HCT116 (cell line): ENCODE measurements around the gene ABHD12. TPM values are rescaled to one million over a fixed set of nuclear protein-coding genes. Genes with fewer than 3 reads are reported as not detected.

Source experiments
- ATAC-seq: fragments of 200-7000 bp; cut with Tn5 transposase; 2 replicates; pipeline ENCODE4 v1.9.1; 2020; ENCODE audit warnings: mild to moderate bottlenecking, moderate library complexity
- BruUV-seq: library from RNA; stranded (reverse); fragments of 400-500 nt; replicated peaks from 2 replicates; lab custom pipeline; 2021; lab: Mats Ljungman, UMichigan
- CTCF ChIA-PET: fragments of 300-600 bp; sonication (Branson Sonifier 250); formaldehyde crosslinking; loops from one replicate; lab custom pipeline; 2021; ENCODE audit warnings: antibody characterized with exemption; lab: Charles Lee
- POLR2A ChIA-PET: fragments of 300-600, 350-600 bp; sonication (Branson Sonifier 250); formaldehyde crosslinking; loops from one replicate; lab custom pipeline; 2021; ENCODE audit warnings: antibody characterized with exemption; lab: Charles Lee
- RAD21 ChIA-PET, 2 experiments: fragments of 300-600 bp; sonication (Branson Sonifier 250); formaldehyde crosslinking; loops; one replicate each; lab custom pipeline; 2023; ENCODE audit warnings: low total read pairs in 2 of 2; ENCODE audit not compliant: uncharacterized antibody in 2 of 2, unreplicated experiment in 2 of 2, low non-redundant PET in 1 of 2; lab: Charles Lee
- DNase-seq: peaks from one replicate; pipeline ENCODE4 v3.0.0-alpha.2; 2010; ENCODE audit warnings: low read depth, low spot score
- H2AFZ ChIP-seq: fragments of 200-600 bp; shearing (Covaris generic), sonication (generic); 2 replicates; pipeline ENCODE4 v1.6.1; 2017; ENCODE audit warnings: low read depth, mixed run types, mixed read lengths, antibody characterized with exemption, low read length; ENCODE audit not compliant: poor library complexity, severe bottlenecking
- H3K27ac ChIP-seq: 2 replicates; pipeline ENCODE4 v1.5.1; 2012; ENCODE audit warnings: low read depth, low read length
- H3K27me3 ChIP-seq: fragments of 200-600 bp; sonication (generic); 2 replicates; pipeline ENCODE4 v1.6.1; 2016; ENCODE audit warnings: mixed run types, low read length, mixed read lengths; ENCODE audit not compliant: insufficient read depth
- H3K36me3 ChIP-seq, 2 experiments: fragments of 200-500 bp in 1 of 2; fragments of 200-600 bp in 1 of 2; sonication (Bioruptor generic) in 1 of 2; sonication (generic) in 1 of 2; 2 replicates each; pipeline versions ENCODE4 v1.5.1 to v1.6.1; 2014 to 2016; ENCODE audit warnings: low read length in 2 of 2, inconsistent platforms in 1 of 2, mixed read lengths in 1 of 2, mixed run types in 1 of 2; ENCODE audit not compliant: insufficient read depth in 2 of 2, control insufficient read depth in 1 of 2
- H3K4me1 ChIP-seq, 2 experiments: fragments of 200-600 bp in 1 of 2; sonication (generic) in 1 of 2; 2 replicates each; pipeline versions ENCODE4 v1.5.1 to v1.6.1; 2012 to 2017; ENCODE audit warnings: low read length in 2 of 2, inconsistent platforms in 1 of 2, mild to moderate bottlenecking in 1 of 2, mixed read lengths in 1 of 2, mixed run types in 1 of 2, moderate library complexity in 1 of 2; ENCODE audit not compliant: insufficient read depth in 2 of 2, control insufficient read depth in 1 of 2
- H3K4me2 ChIP-seq: fragments of 200-600 bp; sonication (generic); 2 replicates; pipeline ENCODE4 v1.6.1; 2017; ENCODE audit warnings: mixed run types, low read length, mixed read lengths
- H3K4me3 ChIP-seq, 2 experiments: fragments of 200-600 bp in 1 of 2; sonication (generic) in 1 of 2; replicated peaks in 1 of 2; 2 replicates each; pipeline ENCODE4 v1.5.1; 2011 to 2016; ENCODE audit warnings: low read length in 2 of 2, control low read depth in 1 of 2, low read depth in 1 of 2, mild to moderate bottlenecking in 1 of 2, mixed read lengths in 1 of 2, mixed run types in 1 of 2
- H3K79me2 ChIP-seq: fragments of 200-600 bp; sonication (generic); 2 replicates; pipeline ENCODE4 v1.6.1; 2017; ENCODE audit warnings: mild to moderate bottlenecking, mixed run types, low read length, moderate library complexity, mixed read lengths; ENCODE audit not compliant: insufficient read depth
- H3K9ac ChIP-seq: fragments of 200-600 bp; sonication (generic); 2 replicates; pipeline ENCODE4 v1.6.1; 2016; ENCODE audit warnings: low read length, mixed read lengths
- H3K9me2 ChIP-seq: fragments of 200-600 bp; sonication (generic), shearing (Covaris generic); 2 replicates; pipeline ENCODE4 v1.6.1; 2017; ENCODE audit warnings: mixed run types, mild to moderate bottlenecking, moderate library complexity; ENCODE audit not compliant: insufficient read depth
- H3K9me3 ChIP-seq, 2 experiments: fragments of 200-500 bp in 1 of 2; fragments of 200-600 bp in 1 of 2; sonication (Bioruptor generic) in 1 of 2; sonication (generic) in 1 of 2; 2 replicates each; pipeline ENCODE4 v1.6.1; 2014 to 2017; ENCODE audit warnings: low read length in 2 of 2, mixed read lengths in 2 of 2, inconsistent platforms in 1 of 2, low read depth in 1 of 2, mild to moderate bottlenecking in 1 of 2, mixed run types in 1 of 2, moderate library complexity in 1 of 2; ENCODE audit not compliant: control insufficient read depth in 1 of 2, insufficient read depth in 1 of 2
- H4K20me1 ChIP-seq: fragments of 200-600 bp; sonication (generic), shearing (Covaris generic); 2 replicates; pipeline ENCODE4 v1.6.1; 2017; ENCODE audit warnings: mixed run types, mild to moderate bottlenecking, moderate library complexity; ENCODE audit not compliant: insufficient read depth
- CBX3 ChIP-seq: IDR thresholded peaks from 2 replicates; pipeline ENCODE4 v1.6.1; 2012; ENCODE audit warnings: low read depth
- ELF1 ChIP-seq: IDR thresholded peaks from 2 replicates; pipeline ENCODE4 v1.6.1; 2012; ENCODE audit warnings: low read depth, borderline replicate concordance
- RAD21 ChIP-seq: IDR thresholded peaks from 2 replicates; pipeline ENCODE4 v1.6.1; 2012; ENCODE audit warnings: low read depth, mild to moderate bottlenecking
- intact Hi-C: fragments of 100-400 bp; cut with micrococcal nuclease; formaldehyde crosslinking; loops from 2 replicates; pipeline ENCODE4 v1.10.0; 2022
- total RNA-seq: library from RNA; stranded (reverse); gene quantifications from one replicate; pipeline ENCODE4 v1.2.1, GENCODE V29; 2021; ENCODE audit not compliant: unreplicated experiment
- TF ChIP-seq, protein P1 (sequence below): IDR thresholded peaks from 2 replicates; pipeline ENCODE4 v1.6.1; 2012

The ABHD12 gene
- total RNA-seq, 1 experiment from 2014 or later = 31.7 TPM

DNA sequence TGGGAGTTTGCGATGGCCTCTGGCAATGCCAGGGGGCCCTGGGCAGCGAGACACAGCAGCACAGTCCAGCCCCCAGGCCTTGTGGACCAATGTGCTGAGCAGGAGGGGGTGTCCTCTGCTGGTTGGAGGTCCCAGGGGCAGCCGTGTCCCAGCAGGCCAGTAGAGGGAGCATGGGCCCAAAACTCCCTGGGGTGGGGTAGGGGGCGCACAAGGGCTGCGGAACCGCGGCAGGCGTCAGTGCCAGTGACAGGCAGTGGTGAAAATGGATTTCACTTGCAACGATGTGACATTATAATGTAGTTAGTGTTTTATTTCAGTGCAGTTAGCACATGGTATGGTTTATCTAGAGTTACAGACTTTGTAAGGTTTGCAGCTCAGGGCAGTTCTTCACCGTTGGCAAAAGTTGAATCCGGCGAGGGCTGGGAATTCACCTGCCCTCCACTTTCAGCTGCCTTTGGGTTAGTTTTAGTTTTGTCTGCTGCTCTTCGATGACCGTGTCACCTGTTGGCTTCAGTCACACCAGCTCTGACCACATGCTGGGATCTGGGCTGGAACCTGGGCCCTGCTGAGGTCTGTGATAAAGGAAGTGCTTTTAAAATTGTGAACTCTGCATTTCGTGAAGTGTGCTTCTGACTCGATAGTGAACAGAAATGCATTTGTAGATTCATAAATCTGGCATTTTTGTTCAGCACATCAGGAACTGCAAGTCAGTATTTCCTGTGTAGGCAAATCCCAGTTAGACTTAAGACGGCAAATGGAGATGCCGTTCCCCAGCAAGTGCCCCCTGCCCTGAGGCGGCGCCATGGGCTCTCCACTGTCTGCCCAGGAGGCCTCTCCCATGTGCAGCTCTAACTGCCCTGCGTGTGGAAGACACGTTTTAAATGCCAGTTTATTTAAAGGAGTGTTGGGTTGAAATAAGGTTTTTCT lies 95.9 kb downstream of the ABHD12 start (continued):
- TF ChIP-seq RAD21 (peak; percentile 81), ELF1 (no peak)
- TF ChIP-seq, protein P1, sequence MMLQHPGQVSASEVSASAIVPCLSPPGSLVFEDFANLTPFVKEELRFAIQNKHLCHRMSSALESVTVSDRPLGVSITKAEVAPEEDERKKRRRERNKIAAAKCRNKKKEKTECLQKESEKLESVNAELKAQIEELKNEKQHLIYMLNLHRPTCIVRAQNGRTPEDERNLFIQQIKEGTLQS = no peak

DNA sequence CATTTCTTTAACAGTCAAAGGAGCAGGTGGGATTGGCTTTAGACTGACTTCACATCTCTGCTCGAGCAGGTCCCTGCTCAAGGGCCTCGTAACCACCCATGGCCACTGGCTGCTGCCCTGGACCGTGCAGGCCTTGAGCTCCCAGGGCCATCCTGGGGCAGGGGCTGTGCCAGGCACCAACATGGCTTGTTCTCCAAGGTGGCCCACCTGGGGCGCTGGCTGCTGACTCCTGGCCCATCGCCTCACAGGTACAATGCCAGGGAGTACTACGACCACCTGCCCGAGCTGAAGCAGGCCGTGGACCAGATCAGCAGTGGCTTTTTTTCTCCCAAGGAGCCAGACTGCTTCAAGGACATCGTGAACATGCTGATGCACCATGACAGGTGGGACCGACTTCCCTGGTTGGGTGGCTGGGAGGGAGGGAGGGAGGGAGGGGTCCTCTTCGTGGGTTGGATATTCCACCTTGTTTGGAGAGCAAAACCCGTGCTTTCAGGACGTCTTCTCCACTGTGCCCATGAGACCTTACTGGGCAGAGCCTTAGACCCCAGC lies 96.7 kb downstream of the ABHD12 start:
- TF ChIP-seq CBX3 (no peak), ELF1 (no peak)
- TF ChIP-seq, all 23 proteins: peak for 0
- peak overlapping the region; percentile 0; the same call in 1 of the 2 replicates for H3K27ac ChIP-seq
- no peaks in the 10 kb centered on the region for H3K27me3 ChIP-seq
- DNase-seq (no peak), ATAC-seq (no peak)
- no peak overlapping the region for H3K4me2 ChIP-seq
- H3K79me2 ChIP-seq = no peaks in the 10 kb centered on the region
- no peak overlapping the region for H3K9ac ChIP-seq
- ChIA-PET RAD21 (interaction anchor here in 1 of 2 experiments (0.6 kb wide), 1 partner anchor 104 kb away, joined by 3 read pairs; no protein-coding TSS in a partner anchor), CTCF (interaction anchor here (0.8 to 5.0 kb wide), 3 partner anchors 14 to 300 kb away, joined by 3 to 44 read pairs (median 3); no protein-coding TSS in a partner anchor), POLR2A (no interaction called here)
- no peak overlapping the region for H2AFZ ChIP-seq
- no peaks in the 10 kb centered on the region for H4K20me1 ChIP-seq
- no peaks in the 10 kb centered on the region for H3K9me2 ChIP-seq
- H3K4me3 ChIP-seq = no peak overlapping the region
- BruUV-seq = no TSS peak
- intact Hi-C loops = loop anchor here (1.0 kb wide), 1 partner anchor 105 kb away; no protein-coding TSS in a partner anchor
- H3K4me1 ChIP-seq = peaks cover 10 to 17% of the 10 kb centered on the region in 2 experiments; a peak in 3 of 4 replicates
- H3K36me3 ChIP-seq = peaks cover 6 to 8% of the 10 kb centered on the region in 2 experiments; a peak in 2 of 4 replicates
- H3K9me3 ChIP-seq = no peaks in the 10 kb centered on the region
